ENCODE data around the gene MAPT.
"Not testable (repeated sequence)": the region's sequence is repeated elsewhere in the genome, so short reads cannot be mapped to it uniquely, and the experiment has no call there.

Gene MAPT

DNA sequence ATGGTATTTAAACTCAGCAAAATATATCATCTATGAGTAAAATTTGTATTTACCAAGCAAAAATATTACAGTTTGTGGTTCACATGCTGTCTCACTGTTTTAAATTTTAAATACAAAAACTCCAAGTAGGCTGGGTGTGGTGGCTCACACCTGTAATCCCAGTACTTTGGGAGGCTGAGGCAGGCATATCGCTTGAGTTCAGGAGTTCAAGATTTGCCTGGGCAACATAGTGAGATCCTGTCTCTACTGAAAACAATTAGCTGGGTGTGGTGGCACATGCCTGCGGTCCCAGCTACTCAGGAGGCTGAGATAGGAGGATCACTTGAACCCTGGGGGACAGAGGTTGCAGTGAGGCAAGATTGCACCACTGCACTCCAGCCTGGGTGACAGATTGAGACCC, 37.3 kb downstream of the MAPT start:
- DNase-seq: no peak

DNA sequence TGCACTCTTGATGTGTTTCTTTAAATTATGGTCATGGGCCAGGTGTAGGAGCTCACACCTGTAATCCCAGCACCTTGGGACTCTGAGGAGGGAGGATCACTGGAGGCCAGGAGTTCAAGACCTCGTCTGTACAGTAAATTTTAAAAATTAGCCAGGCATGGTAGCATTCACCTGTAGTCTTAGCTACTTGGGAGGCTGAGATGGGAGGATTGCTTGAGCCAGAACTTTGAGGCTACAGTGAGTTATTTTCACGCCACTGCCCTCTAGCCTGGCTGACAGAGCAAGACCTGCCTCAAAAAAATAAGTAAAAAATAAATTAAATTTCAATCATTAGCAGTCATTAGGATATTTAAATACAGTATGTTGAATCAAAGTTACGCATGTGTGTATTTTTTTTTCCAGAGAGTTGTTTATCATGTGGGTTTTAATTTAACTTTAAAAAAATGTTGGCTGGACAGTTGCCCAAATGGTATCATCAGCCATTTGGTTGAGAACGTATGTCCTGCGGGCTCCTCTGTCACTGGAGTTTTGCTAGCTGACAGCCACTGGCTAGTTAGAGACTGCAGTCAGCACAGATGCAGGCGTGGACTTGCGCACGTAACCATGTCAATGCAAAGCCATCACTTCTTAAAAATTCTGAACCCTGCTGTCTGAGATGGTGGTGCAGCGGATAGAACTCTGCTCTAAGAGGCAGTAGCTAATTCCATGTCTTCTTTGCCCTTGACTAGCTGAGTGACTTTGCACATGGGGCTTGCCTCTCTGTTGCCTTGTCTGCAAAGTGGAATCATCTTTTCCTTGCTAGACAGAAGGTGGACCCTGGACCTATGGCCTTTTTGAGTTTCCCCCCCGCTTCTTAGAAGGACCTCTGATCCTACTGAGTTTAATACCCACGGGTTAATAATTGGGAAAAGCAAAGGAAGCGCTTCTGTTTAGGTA, 40.0 kb downstream of the MAPT start:
- no peak for DNase-seq

DNA sequence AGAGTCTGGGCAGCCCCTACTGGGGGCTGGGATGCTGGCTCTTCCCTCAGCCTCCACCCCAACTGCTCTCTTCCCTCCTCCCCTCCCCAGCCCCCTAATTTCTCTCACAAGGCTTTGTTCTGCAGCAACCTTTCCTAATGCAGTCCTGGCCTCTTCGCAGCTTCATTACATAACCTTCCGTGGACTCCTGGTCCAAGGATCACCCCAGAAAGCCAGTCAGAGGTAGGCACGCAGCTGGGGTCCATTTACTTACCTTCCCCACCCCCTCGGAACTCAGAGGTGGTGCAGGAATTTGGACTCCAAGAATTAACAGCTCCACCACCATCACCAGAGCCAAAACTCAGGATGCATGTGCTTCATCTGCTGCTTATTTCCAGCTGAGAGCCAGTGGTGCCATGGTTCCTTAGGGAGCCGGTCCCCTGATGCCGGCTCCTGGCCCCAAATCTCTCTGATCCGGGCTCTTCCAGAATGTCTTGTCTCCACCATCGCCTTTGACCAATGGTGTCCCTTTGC, 40.9 kb downstream of the MAPT start:
- DNase-seq: no peak

DNA sequence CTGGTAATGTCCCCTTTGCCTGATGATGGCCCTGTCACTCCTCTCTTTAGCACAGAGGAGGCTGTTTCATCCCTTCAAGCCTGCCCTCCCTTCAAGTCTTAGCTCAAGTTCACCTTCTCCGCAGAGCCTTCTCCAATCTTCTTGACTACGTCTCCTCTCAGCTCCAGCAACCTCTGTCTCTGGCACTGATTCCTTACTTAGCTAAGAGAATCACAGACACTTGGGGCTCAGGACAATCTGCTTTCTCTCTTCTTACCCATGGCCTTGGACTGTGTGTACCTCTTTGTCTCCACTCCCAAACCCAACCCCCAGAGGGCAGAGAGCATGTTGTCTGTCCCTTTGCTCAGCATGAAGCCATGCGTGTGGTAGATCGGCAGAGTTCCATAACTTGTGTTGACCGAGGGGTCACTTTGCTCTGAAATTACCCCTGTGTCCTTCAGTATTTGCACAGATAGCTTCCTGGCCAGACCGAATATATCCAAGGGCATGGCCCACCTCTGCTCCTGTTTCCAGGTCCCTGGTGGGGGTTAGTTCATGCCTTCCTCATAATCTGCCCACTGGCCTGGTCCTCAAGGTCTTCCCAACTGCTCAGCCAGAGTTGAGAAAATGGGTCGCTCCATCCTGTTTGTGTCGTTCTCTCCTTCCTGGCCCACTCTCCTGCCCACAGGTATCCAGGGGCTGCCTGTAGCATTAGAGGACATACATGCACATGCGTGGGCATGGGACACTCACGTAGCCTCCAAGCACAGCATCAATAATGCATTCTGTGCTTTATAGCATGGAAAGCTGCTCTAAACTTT, 41.6 kb downstream of the MAPT start:
- DNase-seq: no peak

DNA sequence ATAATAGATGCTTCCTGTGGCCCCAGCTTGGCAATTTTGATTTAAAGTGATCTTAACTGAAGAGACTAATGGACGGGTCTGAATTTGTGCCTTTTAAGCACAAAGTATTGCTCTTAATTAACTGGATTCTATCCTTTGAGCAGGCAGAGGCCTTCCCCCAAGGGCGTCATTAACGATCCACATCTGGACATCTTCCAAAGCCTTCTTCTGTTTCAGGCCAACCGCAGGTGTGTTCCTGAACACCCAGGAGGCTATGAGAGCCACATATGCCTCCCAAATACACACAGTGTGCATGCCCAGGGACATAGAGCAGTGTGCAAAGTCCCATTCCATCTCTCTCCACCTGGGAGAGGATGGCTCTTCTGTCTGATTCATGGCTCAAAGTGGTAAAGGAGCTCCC, 42.3 kb downstream of the MAPT start:
- no peak for DNase-seq

DNA sequence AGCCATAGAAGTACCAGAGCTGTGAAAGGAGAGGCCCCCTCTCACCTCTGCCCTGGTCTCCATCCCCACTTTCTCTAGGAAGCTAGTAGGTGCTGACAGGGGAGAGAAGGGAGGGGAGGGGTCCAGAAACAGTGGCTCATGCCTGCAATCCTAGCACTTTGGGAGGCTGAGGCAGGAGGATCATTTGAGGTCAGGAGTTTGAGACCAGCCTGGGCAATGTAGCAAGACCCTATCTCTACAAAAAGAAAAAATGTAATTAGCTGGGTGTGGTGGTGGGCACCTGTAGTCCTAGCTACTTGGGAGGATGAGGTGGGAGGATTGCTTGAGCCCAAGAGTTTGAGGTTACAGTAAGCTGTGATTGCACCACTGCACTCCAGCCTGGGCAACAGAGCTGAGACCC, 42.8 kb downstream of the MAPT start:
- DNase-seq: not testable (repeated sequence)

DNA sequence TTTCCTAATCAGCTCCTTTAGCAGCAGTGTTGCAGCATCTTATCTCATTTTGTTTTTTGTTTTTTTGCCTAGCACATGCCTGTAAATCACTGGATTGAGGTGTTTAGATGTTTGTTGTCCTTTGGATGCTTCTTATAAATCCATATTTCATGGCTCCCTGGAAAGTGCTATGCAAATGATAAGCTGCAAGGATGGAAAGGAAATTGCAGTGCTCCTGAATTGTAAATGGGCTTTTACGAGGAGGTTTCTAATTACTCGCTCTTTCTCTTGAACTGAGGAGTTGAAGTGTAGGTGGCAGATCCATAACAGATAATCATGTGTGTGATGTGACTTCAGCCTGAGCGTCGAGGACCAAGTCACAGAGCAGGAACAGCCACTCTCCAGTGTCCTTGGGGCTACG, 45.0 kb downstream of the MAPT start:
- DNase-seq: no peak

DNA sequence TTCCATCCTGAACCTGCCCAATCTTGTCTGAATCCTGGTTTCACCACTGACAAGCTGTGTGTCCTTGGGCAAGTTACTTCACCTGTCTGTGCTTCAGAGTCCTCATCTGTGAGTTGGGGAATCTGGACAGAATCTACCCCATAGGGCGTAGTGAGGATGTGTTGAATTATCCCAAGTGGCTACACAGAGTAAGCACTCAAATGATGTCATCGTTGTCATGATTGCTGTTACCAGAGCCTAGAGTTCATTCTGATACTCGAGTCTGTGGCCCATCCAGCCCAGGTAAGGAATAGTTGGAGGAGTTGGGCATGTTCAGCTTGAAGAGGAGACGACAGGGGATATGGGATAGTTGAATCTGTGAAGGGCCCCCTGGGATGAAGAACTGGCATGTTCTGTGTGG, 45.9 kb downstream of the MAPT start:
- DNase-seq: no peak

DNA sequence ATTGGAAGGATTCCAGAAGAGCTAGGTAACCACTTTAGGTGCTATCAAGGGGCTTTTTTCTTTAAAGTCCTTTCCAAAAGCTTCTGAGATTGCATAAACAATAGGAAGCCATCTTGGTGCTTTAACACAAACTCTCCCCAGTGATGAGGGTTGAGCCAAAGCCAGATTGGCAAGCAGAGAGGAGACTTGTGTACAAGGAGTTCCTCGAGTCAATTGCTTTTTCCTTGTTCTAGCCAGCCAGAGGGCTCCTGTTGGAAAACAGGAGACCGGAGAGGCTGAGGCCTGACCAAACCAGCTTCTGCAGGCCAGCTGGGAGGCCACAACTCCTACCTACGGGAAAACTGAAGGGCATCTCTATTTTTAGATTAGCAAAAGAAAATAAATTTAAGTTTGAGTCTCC, 46.5 kb downstream of the MAPT start:
- DNase-seq: no peak

DNA sequence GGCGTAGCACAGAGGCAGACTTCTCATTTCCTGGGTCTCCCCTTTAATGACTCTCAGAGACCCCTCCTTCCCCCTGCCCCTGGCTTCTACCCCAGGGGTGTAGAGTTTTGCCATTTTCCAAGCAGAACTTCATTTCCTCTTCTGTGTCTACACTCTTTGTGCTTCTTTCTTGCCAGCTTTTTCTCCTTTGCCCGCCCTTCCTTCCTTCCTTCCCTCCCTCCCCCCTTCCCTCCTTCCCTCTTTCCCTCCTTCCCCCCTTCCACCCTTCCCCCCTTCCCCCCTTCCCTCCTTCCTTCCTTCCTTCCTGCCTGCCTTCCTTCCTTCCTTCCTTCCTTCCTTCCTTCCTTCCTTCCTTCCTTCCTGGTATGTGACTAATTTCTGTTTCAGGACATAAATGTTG, 47.0 kb downstream of the MAPT start:
- no peak for DNase-seq

DNA sequence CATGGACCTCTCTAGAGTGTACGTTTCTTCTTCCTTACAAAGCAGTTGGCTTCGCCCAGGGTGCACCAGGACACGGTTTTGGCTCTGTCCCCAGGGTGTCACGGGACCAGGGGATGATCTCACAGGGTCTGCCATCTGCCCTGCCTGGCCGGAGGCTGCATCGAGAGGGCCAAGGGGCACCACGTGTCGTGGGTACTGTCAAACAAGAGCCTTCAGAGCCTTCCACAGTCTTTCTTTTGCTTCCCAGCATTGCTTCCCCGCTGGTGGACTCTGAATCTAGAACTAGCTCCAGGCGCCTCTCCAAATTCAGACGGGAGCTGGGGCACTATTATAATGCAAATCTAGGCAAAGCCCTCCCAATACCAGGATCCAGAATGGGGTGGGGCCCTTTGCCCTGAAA, 47.9 kb downstream of the MAPT start:
- no peak for DNase-seq

DNA sequence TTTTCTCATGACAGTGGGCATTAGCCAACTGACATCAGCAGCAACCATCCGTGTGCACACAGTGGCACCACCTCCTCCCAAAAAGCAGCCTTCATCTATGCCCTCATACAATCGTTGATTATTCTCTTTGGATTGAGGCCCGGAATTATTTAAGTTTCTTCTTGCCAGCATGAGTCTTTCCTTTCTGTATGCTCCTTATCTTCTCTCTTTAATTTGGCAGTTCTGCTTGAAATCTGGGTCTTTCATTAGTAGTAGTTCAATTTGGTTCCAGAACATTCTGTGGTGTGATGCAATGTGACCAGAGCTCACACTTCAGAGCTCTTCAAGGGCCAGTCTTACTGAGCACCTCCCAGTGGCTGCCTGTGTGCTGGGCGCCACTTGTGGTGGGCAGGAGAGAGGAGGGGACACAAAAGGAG, 52.5 kb downstream of the MAPT start:
- no peak for DNase-seq

DNA sequence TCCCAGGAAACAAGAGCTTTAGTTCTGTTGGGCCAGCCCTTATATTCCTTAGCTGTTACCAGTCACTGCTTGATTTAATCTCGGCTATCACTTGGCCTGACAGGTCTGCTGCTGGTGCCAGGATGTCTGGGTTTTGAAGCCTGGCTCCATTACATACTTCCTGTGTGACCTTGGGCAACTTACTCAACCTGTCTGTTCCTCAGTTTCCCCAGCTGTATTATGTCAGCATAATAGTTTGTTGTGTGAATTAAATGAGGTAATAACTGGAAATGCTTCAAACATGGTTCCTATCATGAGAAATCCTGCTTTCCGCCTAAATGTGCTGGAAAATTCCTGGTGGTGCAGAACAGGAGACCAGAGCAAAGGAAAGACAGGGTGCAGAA, 54.1 kb downstream of the MAPT start:
- DNase-seq: no peak

DNA sequence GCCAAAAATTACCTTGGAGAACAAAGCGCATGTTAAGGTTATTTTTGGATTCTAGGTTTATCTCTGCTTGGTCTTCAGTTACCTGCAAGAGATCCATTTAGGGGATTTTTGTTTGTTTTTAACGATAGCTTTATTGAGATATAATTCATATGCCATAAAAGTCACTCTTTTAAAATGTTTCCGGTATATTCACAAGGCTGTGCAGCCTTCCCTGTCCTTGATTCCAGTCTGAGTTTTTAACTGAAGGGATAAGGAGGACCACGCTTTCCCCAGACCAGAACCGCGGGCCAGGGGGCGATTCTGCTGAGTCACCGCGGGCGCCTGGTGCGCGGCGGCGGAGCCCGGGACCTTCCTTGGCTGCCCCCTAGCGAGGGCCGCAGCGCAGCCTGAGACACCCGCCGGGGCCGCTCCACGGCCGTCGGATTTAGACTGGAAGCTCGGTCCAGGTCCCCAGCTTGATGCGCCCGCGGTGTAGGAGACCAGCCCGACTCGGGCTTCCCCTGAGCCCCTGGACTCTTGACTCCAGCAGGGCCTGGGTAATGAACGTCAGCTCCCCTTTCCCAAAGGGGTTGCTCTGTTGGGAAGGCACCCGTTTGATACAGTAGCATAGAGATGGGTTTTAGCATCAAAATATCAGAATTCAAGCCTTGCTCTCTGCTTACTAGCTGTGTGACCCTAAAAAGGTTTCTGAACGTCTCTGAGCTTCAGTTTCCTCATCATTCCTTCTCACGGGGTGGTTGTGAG, 54.7 kb downstream of the MAPT start:
- no peak for DNase-seq

DNA sequence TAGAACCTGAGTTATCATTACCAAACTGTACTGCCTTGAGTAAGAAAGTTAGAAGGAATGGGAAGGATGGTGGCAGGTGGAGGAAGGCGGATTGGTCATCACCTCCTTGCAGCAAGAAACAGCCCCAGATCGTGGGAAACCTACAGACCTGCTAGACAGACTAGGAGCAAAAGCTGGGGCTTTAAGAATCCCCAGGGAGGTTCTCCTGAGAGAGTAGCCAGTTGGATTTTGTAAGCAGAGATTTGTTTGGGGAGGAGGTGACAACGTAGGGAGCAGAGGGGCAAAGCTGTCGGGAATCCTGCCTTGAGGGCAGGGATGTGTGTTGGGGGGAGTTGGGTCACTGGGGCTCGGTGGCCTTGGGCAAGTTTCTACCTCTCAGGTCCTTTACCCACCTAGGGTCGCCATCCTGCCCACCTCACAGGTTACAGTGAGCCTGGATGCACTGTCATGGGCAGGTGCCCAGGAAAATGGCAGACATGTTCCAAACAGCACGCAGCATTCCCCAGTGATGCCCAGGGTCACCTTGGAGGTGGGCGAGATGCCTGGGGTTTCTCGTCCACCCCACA, 55.5 kb downstream of the MAPT start:
- no peak for DNase-seq

DNA sequence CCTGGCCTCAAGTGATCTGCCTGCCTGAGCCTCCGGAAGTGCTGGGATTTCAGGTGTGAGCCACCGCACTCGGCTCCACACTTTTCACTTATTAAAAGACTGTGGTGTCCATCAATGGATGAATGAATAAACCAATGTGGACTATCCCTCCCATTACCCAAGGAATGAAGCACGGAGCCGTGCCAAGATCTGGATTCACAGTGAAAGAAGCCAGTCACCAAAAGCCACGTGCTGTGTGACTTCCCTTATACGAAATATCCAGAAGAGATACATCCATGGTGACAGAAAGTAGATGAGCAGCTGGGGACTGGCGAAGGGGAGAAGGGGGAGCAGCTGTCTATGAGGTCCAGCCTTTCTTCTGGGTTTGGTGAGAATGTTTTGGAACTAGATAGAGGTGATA, 56.5 kb downstream of the MAPT start:
- DNase-seq: no peak

DNA sequence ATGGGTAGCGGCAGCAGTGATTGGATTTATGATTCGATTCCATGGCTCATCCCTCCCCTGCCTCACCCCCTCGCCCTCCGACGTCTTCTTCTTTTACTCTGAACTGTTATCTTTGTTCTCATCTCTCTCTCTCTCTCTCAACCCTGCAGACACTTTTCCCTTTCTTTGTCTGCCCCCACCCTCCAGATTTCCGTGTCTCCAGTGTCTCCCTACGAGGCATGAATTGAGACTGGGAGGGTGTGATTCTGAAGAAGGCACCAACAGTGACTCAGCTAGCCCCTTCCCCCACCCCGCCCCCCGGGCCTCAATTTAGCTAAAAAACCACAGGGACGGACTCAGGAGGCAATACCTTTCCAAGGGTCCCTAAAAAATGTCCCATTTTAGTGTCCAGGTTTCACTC, 57.0 kb downstream of the MAPT start:
- DNase-seq: no peak

DNA sequence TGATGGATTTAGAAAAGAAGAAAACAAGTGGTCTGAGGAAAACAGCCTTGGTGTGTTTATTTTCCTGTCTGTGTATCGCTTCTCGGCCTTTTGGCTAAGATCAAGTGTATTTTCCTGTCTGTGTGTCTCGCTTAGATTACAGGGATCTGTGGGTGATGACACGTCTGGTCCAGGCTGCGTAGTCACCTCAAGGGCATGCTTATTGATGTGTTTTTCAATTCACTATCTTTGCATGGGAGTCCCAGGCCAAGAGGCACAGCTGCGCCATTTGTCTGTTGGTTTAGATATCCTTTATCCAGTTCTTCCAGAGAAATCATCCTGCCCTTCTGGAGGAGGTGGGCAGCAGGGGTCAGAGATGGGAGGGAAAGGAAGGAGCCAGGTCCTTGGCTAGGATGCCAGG, 57.6 kb downstream of the MAPT start:
- no peak for DNase-seq

DNA sequence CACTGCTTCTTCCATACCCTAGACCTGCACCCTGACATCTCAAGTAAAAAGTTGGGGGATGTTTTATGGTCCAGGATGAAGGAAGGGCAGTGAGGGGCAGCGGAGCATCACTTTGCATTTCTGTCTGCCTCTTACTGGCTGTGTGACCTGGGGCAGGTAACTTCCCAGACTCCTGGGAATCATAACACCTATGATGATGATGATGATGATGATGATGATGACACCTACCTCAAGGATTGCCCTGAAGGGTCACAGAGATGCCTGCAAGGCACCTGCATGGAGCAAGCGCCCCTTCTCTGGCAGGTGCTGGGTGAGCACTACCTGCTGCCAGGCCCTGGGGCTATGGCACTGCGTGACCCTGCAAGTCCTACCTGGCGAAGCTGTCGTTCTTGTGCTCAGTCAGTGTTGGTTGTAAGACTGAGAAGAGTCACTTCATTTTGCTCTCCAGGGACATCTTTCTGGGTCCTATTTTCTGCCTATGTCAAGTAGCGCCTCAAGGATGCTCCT, 58.5 kb downstream of the MAPT start:
- no peak for DNase-seq

DNA sequence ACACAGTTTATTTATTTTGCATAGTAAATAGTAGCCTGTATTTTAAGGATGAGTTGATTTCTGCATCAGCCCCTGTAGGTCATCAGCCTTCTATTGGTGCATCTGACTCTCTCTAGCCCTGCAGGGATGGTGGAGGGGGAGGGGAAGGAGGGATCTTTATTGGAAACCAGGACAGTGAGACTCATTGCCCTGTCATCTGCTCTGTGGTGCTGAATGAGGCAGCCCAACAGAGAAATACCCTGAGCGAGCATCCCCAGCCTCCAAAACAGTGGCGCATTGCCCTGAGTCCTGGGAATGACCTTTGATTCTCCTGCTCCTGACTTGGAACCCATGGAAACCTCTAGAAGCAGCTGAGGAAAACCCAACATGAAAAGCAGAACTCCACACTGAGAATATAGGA, 59.2 kb downstream of the MAPT start:
- no peak for DNase-seq

DNA sequence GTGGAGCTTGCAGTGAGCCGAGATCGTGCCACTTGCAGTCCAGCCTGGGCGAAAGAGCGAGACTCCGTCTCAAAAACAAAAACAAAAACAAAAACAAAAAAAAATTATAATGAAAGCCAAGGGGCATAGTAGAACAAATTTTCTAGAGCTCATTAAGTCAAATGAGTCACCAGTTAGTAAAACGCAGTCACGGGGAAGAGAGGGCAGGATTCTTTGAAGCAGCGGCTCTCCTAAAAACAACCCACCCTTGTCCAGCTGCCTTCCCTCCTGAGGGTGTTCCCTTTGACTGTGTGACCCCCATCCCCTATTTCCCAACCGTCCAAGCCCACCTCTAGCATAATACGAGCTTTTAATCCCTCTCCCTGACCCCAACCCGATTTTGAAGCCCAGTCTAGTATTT, 60.6 kb downstream of the MAPT start:
- no peak for DNase-seq

DNA sequence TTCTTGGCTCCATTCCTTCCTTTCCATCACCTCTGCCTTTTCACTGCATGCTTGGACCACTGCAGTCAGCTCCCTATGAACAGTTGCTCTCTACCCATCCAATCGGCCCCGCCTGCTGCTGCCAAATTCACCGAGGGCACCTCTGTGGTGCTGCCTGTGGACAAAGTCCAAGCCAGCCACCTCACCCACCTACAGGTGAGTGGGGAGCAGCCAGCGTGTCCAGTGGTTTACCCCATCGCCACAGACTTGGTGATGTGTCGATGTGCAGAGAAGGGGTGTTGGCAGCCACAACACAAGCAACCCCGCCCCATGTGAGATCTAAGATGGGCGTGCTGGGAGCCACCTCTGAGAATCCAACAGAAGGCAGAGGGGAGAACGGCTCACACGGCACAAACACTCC, 61.0 kb downstream of the MAPT start:
- DNase-seq: no peak

DNA sequence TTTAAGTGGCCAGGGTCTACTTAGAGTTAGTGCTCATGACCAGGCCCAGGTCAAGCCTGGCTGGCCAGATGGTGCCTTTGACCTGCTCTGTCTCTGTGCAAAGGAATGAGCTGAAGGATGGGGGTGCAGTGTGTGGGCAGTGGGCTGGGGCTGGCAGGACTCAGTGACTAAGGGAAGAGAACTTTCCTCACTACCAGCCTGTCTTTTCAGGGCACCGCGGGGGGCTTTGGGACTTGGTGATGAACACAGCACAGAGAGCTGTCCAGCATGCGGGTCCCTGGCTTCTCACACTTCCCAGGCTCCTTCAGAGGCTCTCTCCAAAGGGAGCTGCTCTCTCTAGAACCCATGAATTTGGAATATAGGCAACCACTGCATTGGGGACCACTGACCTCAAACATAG, 61.7 kb downstream of the MAPT start:
- no peak for DNase-seq

Measured in NK-92 treated with Interleukin-12 subunit alpha and Interleukin-12 subunit beta, amount 100 ng/mL, for 24 hours (cell line).